B cell (primary cell): ENCODE results near the gene OLFM2.

Experiments
- EZH2 ChIP-seq: IDR thresholded peaks from 2 replicates; pipeline ENCODE4 v1.6.1; 2012; ENCODE audit warnings: borderline replicate concordance, low read depth, mild to moderate bottlenecking, moderate library complexity, low read length; ENCODE audit not compliant: insufficient read depth, poor library complexity, severe bottlenecking
- TF ChIP-seq, protein P1 (sequence below): fragments of 200-600 bp; IDR thresholded peaks from one replicate; pipeline ENCODE4 v1.8.0; 2022; ENCODE audit warnings: antibody characterized with exemption, mild to moderate bottlenecking

DNA sequence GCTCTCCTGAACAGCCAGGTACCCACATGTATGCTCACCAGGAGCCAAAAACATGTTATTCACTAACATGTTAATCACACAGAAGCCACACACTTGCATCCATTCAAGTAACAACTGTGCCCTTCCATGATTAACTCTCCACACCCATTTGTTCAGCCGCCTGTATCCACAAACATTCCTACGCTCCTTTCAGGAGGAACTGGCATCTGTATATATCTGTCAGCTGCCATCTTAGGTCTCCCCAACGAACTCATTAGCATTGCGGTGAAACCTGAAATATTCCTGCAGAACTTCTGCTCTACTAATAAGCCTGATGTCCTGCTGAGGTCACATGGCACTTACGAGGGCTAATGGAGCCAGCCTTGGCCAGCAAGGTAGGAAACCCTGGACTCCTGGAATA lies 33.0 kb downstream of the OLFM2 start:
- TF ChIP-seq, protein P1, sequence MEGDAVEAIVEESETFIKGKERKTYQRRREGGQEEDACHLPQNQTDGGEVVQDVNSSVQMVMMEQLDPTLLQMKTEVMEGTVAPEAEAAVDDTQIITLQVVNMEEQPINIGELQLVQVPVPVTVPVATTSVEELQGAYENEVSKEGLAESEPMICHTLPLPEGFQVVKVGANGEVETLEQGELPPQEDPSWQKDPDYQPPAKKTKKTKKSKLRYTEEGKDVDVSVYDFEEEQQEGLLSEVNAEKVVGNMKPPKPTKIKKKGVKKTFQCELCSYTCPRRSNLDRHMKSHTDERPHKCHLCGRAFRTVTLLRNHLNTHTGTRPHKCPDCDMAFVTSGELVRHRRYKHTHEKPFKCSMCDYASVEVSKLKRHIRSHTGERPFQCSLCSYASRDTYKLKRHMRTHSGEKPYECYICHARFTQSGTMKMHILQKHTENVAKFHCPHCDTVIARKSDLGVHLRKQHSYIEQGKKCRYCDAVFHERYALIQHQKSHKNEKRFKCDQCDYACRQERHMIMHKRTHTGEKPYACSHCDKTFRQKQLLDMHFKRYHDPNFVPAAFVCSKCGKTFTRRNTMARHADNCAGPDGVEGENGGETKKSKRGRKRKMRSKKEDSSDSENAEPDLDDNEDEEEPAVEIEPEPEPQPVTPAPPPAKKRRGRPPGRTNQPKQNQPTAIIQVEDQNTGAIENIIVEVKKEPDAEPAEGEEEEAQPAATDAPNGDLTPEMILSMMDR, result no peak
- no peak for TF ChIP-seq EZH2
